ENCODE measurements around the gene S100A9. TPM values are rescaled to one million over a fixed set of nuclear protein-coding genes. Genes with fewer than 3 reads are reported as not detected.
"Not testable (repeated sequence)": the region's sequence is repeated elsewhere in the genome, so short reads cannot be mapped to it uniquely, and the experiment has no call there.

Gene S100A9
- total RNA-seq, 1 donor from 2014 or later = 0.91 TPM

GRCh38 chr1:153346077-153346723 lies 11.5 kb upstream of the S100A9 start:
- peaks cover 12% of the 10 kb centered on the region for H3K4me1 Mint-ChIP-seq (ENCODE audit: low read depth)
- DNase-seq (ENCODE audit: low spot score, unreplicated experiment) = no peak
- H3K4me3 Mint-ChIP-seq (ENCODE audit: low read depth) = no peak overlapping the region
- no peaks in the 10 kb centered on the region for H3K9me3 Mint-ChIP-seq (ENCODE audit: low read depth)
- H3K27me3 Mint-ChIP-seq = peaks cover 21% of the 10 kb centered on the region
- no peak for TF ChIP-seq CTCF (IDR thresholded peaks at IDR 0.05; ENCODE audit: unreplicated experiment)
- no peaks in the 10 kb centered on the region for H3K36me3 Mint-ChIP-seq (ENCODE audit: insufficient read depth)
- H3K27ac Mint-ChIP-seq = no peak overlapping the region

- H3K4me3 Mint-ChIP-seq (ENCODE audit: low read depth); H3K36me3 Mint-ChIP-seq (ENCODE audit: insufficient read depth); H3K9me3 Mint-ChIP-seq (ENCODE audit: low read depth); H3K27ac Mint-ChIP-seq; DNase-seq (ENCODE audit: low spot score, unreplicated experiment): not testable (repeated sequence)
- Mint-ChIP-seq H3K4me1 (ENCODE audit: low read depth) (peaks cover 12% of the 10 kb centered on the region), H3K27me3 (peaks cover 23% of the 10 kb centered on the region)
Measured at GRCh38 chr1:153347049-153347448, 10.6 kb upstream of the S100A9 start.

GRCh38 chr1:153347856-153348255 lies 9.8 kb upstream of the S100A9 start:
- DNase-seq (ENCODE audit: low spot score, unreplicated experiment) = no peak
- Mint-ChIP-seq H3K4me3 (ENCODE audit: low read depth) (no peak overlapping the region), H3K4me1 (ENCODE audit: low read depth) (peaks cover 12% of the 10 kb centered on the region), H3K27ac (no peak overlapping the region), H3K27me3 (peaks cover 23% of the 10 kb centered on the region), H3K9me3 (ENCODE audit: low read depth) (no peaks in the 10 kb centered on the region), H3K36me3 (ENCODE audit: insufficient read depth) (no peaks in the 10 kb centered on the region)
- TF ChIP-seq CTCF (IDR thresholded peaks at IDR 0.05; ENCODE audit: unreplicated experiment) = no peak

- Mint-ChIP-seq H3K4me3 (ENCODE audit: low read depth) (no peak within 1 kb of the TSS), H3K27me3 (peaks cover 23% of the 10 kb centered on the region), H3K27ac (no peak within 1 kb of the TSS), H3K36me3 (ENCODE audit: insufficient read depth) (no peaks in the 10 kb centered on the region), H3K9me3 (ENCODE audit: low read depth) (no peaks in the 10 kb centered on the region), H3K4me1 (ENCODE audit: low read depth) (peaks cover 7% of the 10 kb centered on the region)
- no peak for DNase-seq (ENCODE audit: low spot score, unreplicated experiment)
- no peak for TF ChIP-seq CTCF (IDR thresholded peaks at IDR 0.05; ENCODE audit: unreplicated experiment)
Measured at GRCh38 chr1:153348511-153349362, 8.9 kb upstream of the S100A9 start, which contains the start of gene PGLYRP4. Gene PGLYRP4, minus strand, starts transcription at chr1:153348841. Its CDS starts 909 bp downstream, at chr1:153347932.

GRCh38 chr1:153349363-153350320 lies 8.0 kb upstream of the S100A9 start:
- Mint-ChIP-seq H3K4me3 (ENCODE audit: low read depth) (no peak overlapping the region), H3K27me3 (peaks cover 19% of the 10 kb centered on the region), H3K27ac (no peak overlapping the region), H3K36me3 (ENCODE audit: insufficient read depth) (no peaks in the 10 kb centered on the region), H3K4me1 (ENCODE audit: low read depth) (no peaks in the 10 kb centered on the region), H3K9me3 (ENCODE audit: low read depth) (no peaks in the 10 kb centered on the region)
- no peak for DNase-seq (ENCODE audit: low spot score, unreplicated experiment)
- TF ChIP-seq CTCF (IDR thresholded peaks at IDR 0.05; ENCODE audit: unreplicated experiment) = no peak

Data from progenitor cell of endocrine pancreas (in vitro differentiated cells).